ENCODE measurements around the gene NANOGP8.

GRCh38 chr15:35066094-35066493 lies 19.0 kb downstream of the NANOGP8 start:
- TF ChIP-seq EZH2 (IDR thresholded peaks at IDR 0.05): no peak
- TF ChIP-seq POLR2AphosphoS5 (IDR thresholded peaks at IDR 0.05; ENCODE audit: borderline replicate concordance, low read depth, low read length): no peak
